ENCODE data around the gene RPL32. TPM values are rescaled to one million over a fixed set of nuclear protein-coding genes. Genes with fewer than 3 reads are reported as not detected.

RPL32 gene
- total RNA-seq, 2 donors from 2014 or later = 626 to 829 TPM

- Histone ChIP-seq H3K36me3 (peaks cover 97% of the 10 kb centered on the region), H3K9me3 (no peaks in the 10 kb centered on the region), H3K4me3 (no peak overlapping the region), H3K27ac (no peak overlapping the region), H3K27me3 (no peaks in the 10 kb centered on the region), H3K4me1 (no peaks in the 10 kb centered on the region)
- TF ChIP-seq CTCF (IDR thresholded peaks at IDR 0.05) = no peak
- no peak for DNase-seq (ENCODE audit: low spot score)
Observed at GRCh38 chr3:12832350-12833221, 8.8 kb downstream of the RPL32 start.

- Histone ChIP-seq H3K4me3 (no peak overlapping the region), H3K4me1 (no peaks in the 10 kb centered on the region), H3K36me3 (peaks cover 94% of the 10 kb centered on the region), H3K27ac (no peak overlapping the region), H3K9me3 (no peaks in the 10 kb centered on the region), H3K27me3 (no peaks in the 10 kb centered on the region)
- no peak for TF ChIP-seq CTCF (IDR thresholded peaks at IDR 0.05)
- no peak for DNase-seq (ENCODE audit: low spot score)
Observed at GRCh38 chr3:12831301-12831866, 10.0 kb downstream of the RPL32 start.

- no peaks in the 10 kb centered on the region for H3K9me3 ChIP-seq
- peaks cover 94% of the 10 kb centered on the region for H3K36me3 ChIP-seq
- no peak overlapping the region for H3K4me3 ChIP-seq
- TF ChIP-seq CTCF (IDR thresholded peaks at IDR 0.05) = no peak
- H3K27ac ChIP-seq = no peak overlapping the region
- H3K27me3 ChIP-seq = no peaks in the 10 kb centered on the region
- DNase-seq (ENCODE audit: low spot score) = no peak
- no peaks in the 10 kb centered on the region for H3K4me1 ChIP-seq
Observed at GRCh38 chr3:12830785-12831156, 10.6 kb downstream of the RPL32 start.

GRCh38 chr3:12829886-12830784 lies 11.2 kb downstream of the RPL32 start:
- H3K27me3 ChIP-seq = no peaks in the 10 kb centered on the region
- no peak for DNase-seq (ENCODE audit: low spot score)
- TF ChIP-seq CTCF (IDR thresholded peaks at IDR 0.05) = no peak
- no peaks in the 10 kb centered on the region for H3K4me1 ChIP-seq
- H3K36me3 ChIP-seq = peaks cover 94% of the 10 kb centered on the region
- no peaks in the 10 kb centered on the region for H3K9me3 ChIP-seq
- no peak overlapping the region for H3K4me3 ChIP-seq
- H3K27ac ChIP-seq = no peak overlapping the region

GRCh38 chr3:12829404-12829803 lies 12.0 kb downstream of the RPL32 start:
- no peak for DNase-seq (ENCODE audit: low spot score)
- H3K36me3 ChIP-seq = peaks cover 91% of the 10 kb centered on the region
- no peak overlapping the region for H3K27ac ChIP-seq
- H3K27me3 ChIP-seq = no peaks in the 10 kb centered on the region
- no peak overlapping the region for H3K4me3 ChIP-seq
- no peak for TF ChIP-seq CTCF (IDR thresholded peaks at IDR 0.05)
- H3K9me3 ChIP-seq = no peaks in the 10 kb centered on the region
- H3K4me1 ChIP-seq = no peaks in the 10 kb centered on the region

Measured in right atrium auricular region (tissue), 2 donors.